Astrocyte (in vitro differentiated cells and primary cell): ENCODE data around the gene CDC34. TPM values are rescaled to one million over a fixed set of nuclear protein-coding genes. Genes with fewer than 3 reads are reported as not detected.

ENCODE experiments used
- DNase-seq: peaks from one replicate; pipeline ENCODE4 v3.0.0-alpha.2; 2010; ENCODE audit warnings: low read depth
- FAIRE-seq: peaks from 2 replicates; lab custom pipeline; 2011; peaks lifted over from hg19 to GRCh38; lab: Jason Lieb, UNC
- H2AFZ ChIP-seq: 2 replicates; pipeline ENCODE4 v1.6.0; 2012; ENCODE audit warnings: low read depth, low read length, inconsistent platforms
- H3K27ac ChIP-seq: 2 replicates; pipeline ENCODE4 v1.5.1; 2011; ENCODE audit warnings: low read depth, low read length, inconsistent platforms
- H3K27me3 ChIP-seq: 2 replicates; pipeline ENCODE4 v1.6.0; 2011; ENCODE audit warnings: low read length, inconsistent platforms; ENCODE audit not compliant: insufficient read depth
- H3K36me3 ChIP-seq: 2 replicates; pipeline ENCODE4 v1.5.1; 2011; ENCODE audit warnings: low read length, inconsistent platforms; ENCODE audit not compliant: insufficient read depth
- H3K4me1 ChIP-seq: 2 replicates; pipeline ENCODE4 v1.5.1; 2011; ENCODE audit warnings: low read length, inconsistent platforms; ENCODE audit not compliant: insufficient read depth
- H3K4me2 ChIP-seq: 2 replicates; pipeline ENCODE4 v1.6.0; 2012; ENCODE audit warnings: low read length, inconsistent platforms
- H3K4me3 ChIP-seq: 2 replicates; pipeline ENCODE4 v1.5.1; 2011; ENCODE audit warnings: low read depth, mild to moderate bottlenecking, low read length, inconsistent platforms; ENCODE audit not compliant: insufficient read depth
- H3K79me2 ChIP-seq: 2 replicates; pipeline ENCODE4 v1.6.0; 2012; ENCODE audit warnings: mild to moderate bottlenecking, low read length, inconsistent platforms; ENCODE audit not compliant: insufficient read depth
- H3K9ac ChIP-seq: 2 replicates; pipeline ENCODE4 v1.6.0; 2012; ENCODE audit warnings: mild to moderate bottlenecking, low read length, inconsistent platforms
- H3K9me3 ChIP-seq: 2 replicates; pipeline ENCODE4 v1.5.1; 2012; ENCODE audit warnings: low read depth, mild to moderate bottlenecking, low read length, inconsistent platforms; ENCODE audit not compliant: insufficient read depth
- H4K20me1 ChIP-seq: 2 replicates; pipeline ENCODE4 v1.6.0; 2012; ENCODE audit warnings: low read length, inconsistent platforms; ENCODE audit not compliant: insufficient read depth
- H3K27ac Mint-ChIP-seq: one replicate; pipeline ENCODE4 v1.8.0; 2021; ENCODE audit warnings: mild to moderate bottlenecking, mixed read lengths; ENCODE audit not compliant: unreplicated experiment
- H3K27me3 Mint-ChIP-seq: one replicate; pipeline ENCODE4 v1.8.0; 2021; ENCODE audit warnings: low read depth, mixed read lengths; ENCODE audit not compliant: unreplicated experiment
- H3K36me3 Mint-ChIP-seq: one replicate; pipeline ENCODE4 v1.8.0; 2021; ENCODE audit warnings: low read depth, mixed read lengths; ENCODE audit not compliant: unreplicated experiment
- H3K4me1 Mint-ChIP-seq: one replicate; pipeline ENCODE4 v1.8.0; 2021; ENCODE audit warnings: low read depth, mixed read lengths; ENCODE audit not compliant: unreplicated experiment
- H3K4me3 Mint-ChIP-seq: one replicate; pipeline ENCODE4 v1.8.0; 2021; ENCODE audit warnings: mild to moderate bottlenecking, moderate library complexity, mixed read lengths; ENCODE audit not compliant: unreplicated experiment
- H3K9me3 Mint-ChIP-seq: one replicate; pipeline ENCODE4 v1.8.0; 2021; ENCODE audit warnings: mild to moderate bottlenecking, mixed read lengths; ENCODE audit not compliant: unreplicated experiment
- CTCF ChIP-seq: IDR thresholded peaks from 2 replicates; pipeline ENCODE4 v1.5.1; 2011; ENCODE audit warnings: low read depth, mild to moderate bottlenecking, inconsistent platforms, low read length, moderate library complexity; ENCODE audit not compliant: insufficient read depth
- EZH2 ChIP-seq: IDR thresholded peaks from 2 replicates; pipeline ENCODE4 v1.6.1; 2012; ENCODE audit warnings: mild to moderate bottlenecking, low read length, inconsistent platforms; ENCODE audit not compliant: insufficient read depth
- total RNA-seq: library from RNA; stranded (reverse); gene quantifications from 2 replicates; pipeline ENCODE4 v1.2.1, GENCODE V29; 2021

The CDC34 gene
- total RNA-seq, 1 donor from 2014 or later = 190 TPM

- H3K79me2 ChIP-seq = no peaks in the 10 kb centered on the region
- H3K4me1 ChIP-seq = peaks cover 6% of the 10 kb centered on the region
- Mint-ChIP-seq H3K9me3 (no peaks in the 10 kb centered on the region), H3K36me3 (peaks cover 2% of the 10 kb centered on the region), H3K27me3 (peaks cover 8% of the 10 kb centered on the region), H3K4me3 (no peak overlapping the region), H3K27ac (no peak overlapping the region), H3K4me1 (peaks cover 3% of the 10 kb centered on the region)
- H3K9me3 ChIP-seq = no peaks in the 10 kb centered on the region
- H4K20me1 ChIP-seq = no peaks in the 10 kb centered on the region
- no peak overlapping the region for H3K4me2 ChIP-seq
- FAIRE-seq (no peak), DNase-seq (no peak)
- no peaks in the 10 kb centered on the region for H3K36me3 ChIP-seq
- H2AFZ ChIP-seq = no peak overlapping the region
- TF ChIP-seq CTCF (no peak), EZH2 (no peak)
- H3K27me3 ChIP-seq = no peaks in the 10 kb centered on the region
- no peak overlapping the region for H3K4me3 ChIP-seq
- H3K9ac ChIP-seq = no peak overlapping the region
- H3K27ac ChIP-seq = no peak overlapping the region
These were observed 39.4 kb upstream of the CDC34 start for GRCh38 chr19:492091-492531.

GRCh38 chr19:493391-494170 lies 38.0 kb upstream of the CDC34 start:
- Histone ChIP-seq H4K20me1 (peaks cover 2% of the 10 kb centered on the region), H3K4me1 (peaks cover 6% of the 10 kb centered on the region), H3K27me3 (peaks cover 7% of the 10 kb centered on the region), H3K4me2 (no peak overlapping the region), H2AFZ (no peak overlapping the region), H3K79me2 (no peaks in the 10 kb centered on the region), H3K27ac (no peak overlapping the region), H3K9ac (no peak overlapping the region), H3K36me3 (no peaks in the 10 kb centered on the region), H3K4me3 (no peak overlapping the region), H3K9me3 (no peaks in the 10 kb centered on the region)
- H3K4me3 Mint-ChIP-seq = no peak overlapping the region
- H3K4me1 Mint-ChIP-seq = peaks cover 3% of the 10 kb centered on the region
- no peaks in the 10 kb centered on the region for H3K9me3 Mint-ChIP-seq
- DNase-seq (no peak), FAIRE-seq (no peak)
- H3K27me3 Mint-ChIP-seq = peaks cover 12% of the 10 kb centered on the region
- no peak overlapping the region for H3K27ac Mint-ChIP-seq
- peaks cover 2% of the 10 kb centered on the region for H3K36me3 Mint-ChIP-seq
- TF ChIP-seq CTCF (no peak), EZH2 (no peak)
